IMR-90 (cell line): ENCODE measurements around the gene ZNF555. TPM values are rescaled to one million over a fixed set of nuclear protein-coding genes. Genes with fewer than 3 reads are reported as not detected.

ENCODE experiments used
- ATAC-seq: fragments of 200-7000 bp; cut with Tn5 transposase; 2 replicates; pipeline ENCODE4 v1.9.1; 2020; ENCODE audit warnings: low read depth, mild to moderate bottlenecking, moderate library complexity
- BruUV-seq: library from RNA; stranded (reverse); fragments of 400-500 nt; replicated peaks from 2 replicates; lab custom pipeline; 2021; lab: Mats Ljungman, UMichigan
- CTCF ChIA-PET: fragments of 300-600 bp; formaldehyde crosslinking; extraction: SDS; loops from one replicate; lab custom pipeline; 2021; ENCODE audit warnings: antibody characterized with exemption; lab: Yijun Ruan, JAX
- POLR2A ChIA-PET: fragments of 300-600 bp; sonication (Branson Sonifier 250); formaldehyde crosslinking; loops from one replicate; lab custom pipeline; 2022; ENCODE audit warnings: antibody characterized with exemption; ENCODE audit not compliant: unreplicated experiment; lab: Charles Lee
- DNase-seq: peaks from one replicate; pipeline ENCODE4 v3.0.0; 2013
- H2AFZ ChIP-seq: replicated peaks from 2 replicates; pipeline ENCODE3; 2013; ENCODE audit warnings: low read length, mild to moderate bottlenecking; ENCODE audit not compliant: poor library complexity
- H2AK5ac ChIP-seq: 2 replicates; pipeline ENCODE4 v1.6.1; 2013; ENCODE audit warnings: low read depth, low read length, inconsistent platforms
- H2AK9ac ChIP-seq: replicated peaks from 2 replicates; pipeline ENCODE3; 2013; ENCODE audit warnings: mild to moderate bottlenecking, low read depth, low read length, moderate library complexity; ENCODE audit not compliant: poor library complexity
- H2BK120ac ChIP-seq: 2 replicates; pipeline ENCODE4 v1.6.1; 2013; ENCODE audit warnings: low read depth, low read length, inconsistent platforms
- H2BK15ac ChIP-seq: 3 replicates; pipeline ENCODE4 v1.6.1; 2013; ENCODE audit warnings: low read depth, low read length, inconsistent platforms
- H2BK20ac ChIP-seq: 2 replicates; pipeline ENCODE4 v1.6.1; 2013; ENCODE audit warnings: low read depth, mild to moderate bottlenecking, inconsistent platforms, low read length, moderate library complexity
- H2BK5ac ChIP-seq: 2 replicates; pipeline ENCODE4 v1.6.1; 2013; ENCODE audit warnings: mild to moderate bottlenecking, low read depth, low read length, inconsistent platforms; ENCODE audit not compliant: poor library complexity, severe bottlenecking
- H3K14ac ChIP-seq: replicated peaks from 2 replicates; pipeline ENCODE4 v1.6.1; 2013; ENCODE audit warnings: low read depth, low read length, inconsistent platforms
- H3K18ac ChIP-seq: 2 replicates; pipeline ENCODE4 v1.6.1; 2013; ENCODE audit warnings: low read depth, low read length, control low read depth
- H3K23ac ChIP-seq: 2 replicates; pipeline ENCODE4 v1.6.1; 2013; ENCODE audit warnings: low read depth, low read length, inconsistent platforms
- H3K27ac ChIP-seq: 2 replicates; pipeline ENCODE4 v1.5.1; 2013; ENCODE audit warnings: mild to moderate bottlenecking, control low read depth, low read length; ENCODE audit not compliant: insufficient read depth
- H3K27me3 ChIP-seq: 2 replicates; pipeline ENCODE4 v1.6.1; 2013; ENCODE audit warnings: low read length; ENCODE audit not compliant: control insufficient read depth, insufficient read depth
- H3K36me3 ChIP-seq: 2 replicates; pipeline ENCODE4 v1.6.1; 2013; ENCODE audit warnings: low read length, mixed read lengths; ENCODE audit not compliant: control insufficient read depth, insufficient read depth
- H3K4ac ChIP-seq: 2 replicates; pipeline ENCODE4 v1.6.1; 2013; ENCODE audit warnings: low read depth, low read length, inconsistent platforms
- H3K4me1 ChIP-seq: 2 replicates; pipeline ENCODE4 v1.6.1; 2013; ENCODE audit warnings: low read length, mixed read lengths; ENCODE audit not compliant: control insufficient read depth, insufficient read depth
- H3K4me2 ChIP-seq: 2 replicates; pipeline ENCODE4 v1.6.1; 2013; ENCODE audit warnings: low read depth, mild to moderate bottlenecking, control low read depth, low read length, moderate library complexity
- H3K4me3 ChIP-seq: 2 replicates; pipeline ENCODE4 v1.5.1; 2013; ENCODE audit warnings: low read depth, mild to moderate bottlenecking, control low read depth, low read length, moderate library complexity; ENCODE audit not compliant: insufficient read depth
- H3K56ac ChIP-seq: 2 replicates; pipeline ENCODE4 v1.6.1; 2013; ENCODE audit warnings: low read length, inconsistent platforms; ENCODE audit not compliant: insufficient read depth; ENCODE audit errors: extremely low read depth
- H3K79me1 ChIP-seq, 2 experiments: 2 replicates each; pipeline ENCODE4 v1.6.1; 2013; ENCODE audit warnings: low read length in 2 of 2, inconsistent platforms in 1 of 2, low read depth in 1 of 2
- H3K9ac ChIP-seq: 2 replicates; pipeline ENCODE4 v1.6.1; 2013; ENCODE audit warnings: low read depth, low read length, control low read depth
- H3K9me1 ChIP-seq: 2 replicates; pipeline ENCODE4 v1.6.1; 2013; ENCODE audit warnings: low read length, inconsistent platforms; ENCODE audit not compliant: insufficient read depth
- H3K9me3 ChIP-seq: 2 replicates; pipeline ENCODE4 v1.6.1; 2013; ENCODE audit warnings: low read length; ENCODE audit not compliant: control insufficient read depth, insufficient read depth
- H4K20me1 ChIP-seq: 2 replicates; pipeline ENCODE4 v1.6.1; 2013; ENCODE audit warnings: low read length, inconsistent platforms; ENCODE audit not compliant: insufficient read depth
- H4K5ac ChIP-seq: 2 replicates; pipeline ENCODE4 v1.6.1; 2013; ENCODE audit warnings: mild to moderate bottlenecking, low read depth, low read length, control low read depth
- H4K8ac ChIP-seq, 2 experiments: 2 replicates each; pipeline ENCODE4 v1.6.1; 2013; ENCODE audit warnings: low read depth in 2 of 2, low read length in 2 of 2, control low read depth in 1 of 2, inconsistent platforms in 1 of 2
- H4K91ac ChIP-seq: 2 replicates; pipeline ENCODE4 v1.6.1; 2013; ENCODE audit warnings: low read depth, low read length, inconsistent platforms; ENCODE audit not compliant: insufficient read depth
- BHLHE40 ChIP-seq: fragments of 150-350 bp; IDR thresholded peaks from 2 replicates; pipeline ENCODE4 v1.6.1; 2016; ENCODE audit warnings: mild to moderate bottlenecking, low read depth, low read length
- SMC3 ChIP-seq: fragments of 150-350 bp; IDR thresholded peaks from 2 replicates; pipeline ENCODE4 v1.6.1; 2016; ENCODE audit warnings: low read depth, mild to moderate bottlenecking, antibody characterized with exemption, low read length, moderate library complexity
- WGBS, 2 experiments: methylation state at CpG; one replicate each; pipeline versions ENCODE4 v1.1.5 to v1.1.7; 2013; ENCODE audit warnings: missing lambda C conversion rate in 2 of 2; ENCODE audit not compliant: insufficient read length in 1 of 2; ENCODE audit errors: extremely low coverage in 2 of 2; 5-methylcytosine and 5-hydroxymethylcytosine counted together
- dilution Hi-C: fragments of 300-500 bp; cut with HindIII; formaldehyde crosslinking; loops from one replicate; pipeline ENCODE4 v1.14.3; 2018; ENCODE audit warnings: low sequenced_read_pairs; ENCODE audit not compliant: unreplicated experiment
- in situ Hi-C: fragments of 300-500 bp; cut with MboI; formaldehyde crosslinking; loops from 3 replicates; pipeline ENCODE4 v1.14.3; 2019; ENCODE audit warnings: low sequenced_read_pairs, inconsistent platforms, mixed read lengths
- intact Hi-C: fragments of 100-400 bp; cut with micrococcal nuclease; formaldehyde crosslinking; loops from 2 replicates; pipeline ENCODE4 v1.10.0; 2022
- polyA plus RNA-seq, 3 experiments: library from polyadenylated mRNA; depleted of rRNA; stranded (reverse); fragments of >200 nt; gene quantifications; 2 replicates each; pipeline ENCODE4 v1.2.3, GENCODE V29; 2012; ENCODE audit warnings: low replicate concordance in 1 of 3
- total RNA-seq: library from RNA; depleted of rRNA; stranded (reverse); fragments of >200 nt; gene quantifications from 2 replicates; pipeline ENCODE4 v1.2.3, GENCODE V29; 2012

ZNF555 gene
- total and polyA plus RNA-seq, 2 of the 4 experiments (the other 2 are of a cell fraction) = 2.8 to 9.7 TPM

GRCh38 chr19:2806736-2807378 is 34.4 kb upstream of the ZNF555 start:
- dilution Hi-C loops = no loop called here

More at GRCh38 chr19:2806736-2807378, 34.4 kb upstream of the ZNF555 start:
- no peak overlapping the region for H3K4me2 ChIP-seq
- no peak overlapping the region for H3K56ac ChIP-seq
- no peak overlapping the region for H3K9ac ChIP-seq
- H3K18ac ChIP-seq = no peak overlapping the region
- DNase-seq = no peak
- in situ Hi-C loops (no loop called here), intact Hi-C loops (no loop called here)
- POLR2A ChIA-PET = no interaction called here
- no peak overlapping the region for H2BK15ac ChIP-seq
- no peak overlapping the region for H2BK5ac ChIP-seq
- no peaks in the 10 kb centered on the region for H3K9me3 ChIP-seq
- ATAC-seq = no peak
- peaks cover 6% of the 10 kb centered on the region; the same call in 1 of the 2 replicates for H4K20me1 ChIP-seq
- 94% methylated on average over 16 of the region's 34 CpGs; no CpG with 5 or more reads in 1 of the 2 experiments for WGBS, 2 experiments
- no peak overlapping the region for H2BK20ac ChIP-seq
- peaks cover 0 to 9% of the 10 kb centered on the region in 2 experiments; a peak in 2 of 4 replicates for H3K79me1 ChIP-seq
- no peak overlapping the region for H4K91ac ChIP-seq
- no peak overlapping the region for H3K4ac ChIP-seq
- H3K14ac ChIP-seq = no peak overlapping the region
- H3K27me3 ChIP-seq = no peaks in the 10 kb centered on the region
- no peak overlapping the region for H2AFZ ChIP-seq
- H3K4me1 ChIP-seq = no peaks in the 10 kb centered on the region
- TF ChIP-seq BHLHE40 (no peak), SMC3 (no peak)
- no peaks in the 10 kb centered on the region for H3K9me1 ChIP-seq
- H3K36me3 ChIP-seq = peaks cover 51% of the 10 kb centered on the region
- H3K23ac ChIP-seq = no peak overlapping the region
- no TSS peak for BruUV-seq
- no peak overlapping the region for H2BK120ac ChIP-seq
- no peak overlapping the region for H2AK9ac ChIP-seq
- H2AK5ac ChIP-seq = no peak overlapping the region
- no peak overlapping the region for H4K8ac ChIP-seq
- CTCF ChIA-PET = no interaction called here
- H3K27ac ChIP-seq = no peak overlapping the region
- H4K5ac ChIP-seq = no peak overlapping the region
- H3K4me3 ChIP-seq = no peak overlapping the region
